K562 (cell line): ENCODE measurements around the gene IL31RA. TPM values are rescaled to one million over a fixed set of nuclear protein-coding genes. Genes with fewer than 3 reads are reported as not detected.

Experiments
- ATAC-seq: fragments of 200-7000 bp; cut with Tn5 transposase; 3 replicates; pipeline ENCODE4 v1.9.1; 2020; ENCODE audit warnings: moderate library complexity
- BruUV-seq: library from RNA; stranded (reverse); fragments of 400-500 nt; replicated peaks from 2 replicates; lab custom pipeline; 2021; lab: Mats Ljungman, UMichigan
- CTCF ChIA-PET: fragments of 300-600 bp; formaldehyde crosslinking; extraction: SDS; loops from one replicate; lab custom pipeline; 2021; ENCODE audit warnings: low intra/inter-chr PET ratio; lab: Yijun Ruan, JAX
- POLR2A ChIA-PET: fragments of 300-600, 350-650 bp; sonication (Branson Sonifier 250); formaldehyde crosslinking; extraction: SDS; loops from one replicate; lab custom pipeline; 2021; ENCODE audit warnings: antibody characterized with exemption, inconsistent platforms; lab: Yijun Ruan, JAX
- DNase-seq, 4 experiments: peaks; one replicate each; pipeline versions ENCODE4 v3.0.0 to v3.0.0-alpha.2; 2011 to 2018; ENCODE audit warnings: low spot score in 3 of 4, mixed read lengths in 3 of 4; ENCODE audit errors: extremely low read depth in 1 of 4
- FAIRE-seq: peaks from 2 replicates; lab custom pipeline; 2011; peaks lifted over from hg19 to GRCh38; lab: Jason Lieb, UNC
- H2AFZ ChIP-seq: 2 replicates; pipeline ENCODE4 v1.6.0; 2011; ENCODE audit warnings: low read depth, low read length, control low read depth, inconsistent platforms
- H3K27ac ChIP-seq: fragments of 200-600 bp; 3 replicates; pipeline ENCODE4 v1.8.0; 2011; ENCODE audit warnings: low read depth, mild to moderate bottlenecking, control low read depth, inconsistent platforms, low read length, moderate library complexity, mixed read lengths; ENCODE audit errors: extremely low read depth
- H3K27me3 ChIP-seq, 2 experiments: fragments of 300-600 bp in 1 of 2; 2 replicates in 1 of 2; 3 replicates in 1 of 2; pipeline versions ENCODE4 v1.6.0 to v1.8.0; 2011; ENCODE audit warnings: inconsistent platforms in 2 of 2, low read length in 2 of 2, mild to moderate bottlenecking in 1 of 2, mixed read lengths in 1 of 2, moderate library complexity in 1 of 2; ENCODE audit not compliant: control insufficient read depth in 2 of 2, insufficient read depth in 2 of 2
- H3K36me3 ChIP-seq: fragments of 300-600 bp; 3 replicates; pipeline ENCODE4 v1.8.0; 2011; ENCODE audit warnings: mild to moderate bottlenecking, low read length, inconsistent platforms; ENCODE audit not compliant: control insufficient read depth, insufficient read depth
- H3K4me1 ChIP-seq, 2 experiments: fragments of 200-600 bp in 1 of 2; replicated peaks in 1 of 2; 2 replicates in 1 of 2; 3 replicates in 1 of 2; pipeline versions ENCODE4 v1.5.1 to v1.8.0; 2011; ENCODE audit warnings: inconsistent platforms in 2 of 2, low read length in 2 of 2, mild to moderate bottlenecking in 1 of 2, mixed read lengths in 1 of 2, moderate library complexity in 1 of 2; ENCODE audit not compliant: control insufficient read depth in 2 of 2, insufficient read depth in 2 of 2
- H3K4me2 ChIP-seq: 2 replicates; pipeline ENCODE4 v1.6.1; 2011; ENCODE audit warnings: low read length, control low read depth, inconsistent platforms, mixed read lengths; ENCODE audit not compliant: insufficient read depth
- H3K4me3 ChIP-seq: fragments of 200-600 bp; sonication (generic), shearing (Covaris generic); 2 replicates; pipeline ENCODE4 v1.5.1; 2016; ENCODE audit warnings: control low read depth, inconsistent platforms
- H3K79me2 ChIP-seq: fragments of 200-600 bp; 3 replicates; pipeline ENCODE4 v1.8.0; 2011; ENCODE audit warnings: low read length, inconsistent platforms; ENCODE audit not compliant: control insufficient read depth, insufficient read depth
- H3K9ac ChIP-seq, 2 experiments: 2 replicates each; pipeline versions ENCODE4 v1.6.0 to v1.6.1; 2011; ENCODE audit warnings: low read depth in 2 of 2, low read length in 2 of 2, control low read depth in 1 of 2, inconsistent platforms in 1 of 2, mild to moderate bottlenecking in 1 of 2, mixed read lengths in 1 of 2; ENCODE audit not compliant: insufficient read depth in 1 of 2
- H3K9me1 ChIP-seq: one replicate; pipeline ENCODE4 v1.6.0; 2011; ENCODE audit warnings: inconsistent platforms, mild to moderate bottlenecking, low read length, moderate library complexity; ENCODE audit not compliant: control insufficient read depth, insufficient read depth
- H3K9me3 ChIP-seq: replicated peaks from 2 replicates; pipeline ENCODE4 v1.5.1; 2011; ENCODE audit warnings: low read depth, low read length, inconsistent platforms; ENCODE audit not compliant: control insufficient read depth, insufficient read depth
- H4K20me1 ChIP-seq: replicated peaks from 2 replicates; pipeline ENCODE4 v1.6.1; 2011; ENCODE audit warnings: low read length, inconsistent platforms, mixed read lengths; ENCODE audit not compliant: control insufficient read depth, insufficient read depth
- EGR1 ChIP-seq: fragments of 450-650 bp; conservative IDR thresholded peaks from 2 replicates; pipeline ENCODE4 v1.6.1; 2017; ENCODE audit warnings: mild to moderate bottlenecking
- HLTF ChIP-seq: fragments of 450-650 bp; IDR thresholded peaks from 2 replicates; pipeline ENCODE4 v1.6.1; 2016
- NR2F6 ChIP-seq: fragments of 450-650 bp; formaldehyde crosslinking; IDR thresholded peaks from 2 replicates; pipeline ENCODE4 v1.4.0; 2020; ENCODE audit warnings: mild to moderate bottlenecking
- NR4A1 ChIP-seq, 2 experiments: fragments of 250-450 bp in 1 of 2; fragments of 450-650 bp in 1 of 2; sonication (Bioruptor Pico) in 1 of 2; IDR thresholded peaks; 2 replicates each; pipeline versions ENCODE4 v1.4.0 to v1.6.1; 2016 to 2020; ENCODE audit warnings: mild to moderate bottlenecking in 2 of 2, missing compliant biosample characterization in 1 of 2, missing genetic modification characterization in 1 of 2, moderate library complexity in 1 of 2
- RAD21 ChIP-seq, 2 experiments: fragments of 250-450 bp in 1 of 2; fragments of 450-650 bp in 1 of 2; sonication (Bioruptor Pico) in 1 of 2; formaldehyde crosslinking in 1 of 2; IDR thresholded peaks in 1 of 2; conservative IDR thresholded peaks in 1 of 2; 2 replicates each; pipeline versions ENCODE4 v1.4.0 to v1.8.0; 2020 to 2022; ENCODE audit warnings: mild to moderate bottlenecking in 2 of 2, moderate library complexity in 1 of 2
- RBM34 ChIP-seq: fragments of 200-400 bp; formaldehyde crosslinking; IDR thresholded peaks from 2 replicates; pipeline ENCODE4 v1.6.1; 2018; ENCODE audit warnings: low read length, borderline replicate concordance; ENCODE audit not compliant: insufficient read depth
- TBL1XR1 ChIP-seq, 2 experiments: IDR thresholded peaks; 2 replicates each; pipeline ENCODE4 v1.6.1; 2012; ENCODE audit warnings: improper control_type of control experiment in 2 of 2, low read length in 2 of 2, mild to moderate bottlenecking in 1 of 2
- ZNF77 ChIP-seq: fragments of 250-450 bp; sonication (Bioruptor Pico); IDR thresholded peaks from 2 replicates; pipeline ENCODE4 v1.5.0; 2020
- WGBS: fragments of 100-300 bp; shearing (Covaris generic); methylation state at CpG from one replicate; pipeline ENCODE4 v1.1.6; 2016; ENCODE audit warnings: low coverage, mixed read lengths; ENCODE audit not compliant: insufficient coverage; ENCODE audit errors: missing lambda C conversion rate; 5-methylcytosine and 5-hydroxymethylcytosine counted together
- in situ Hi-C: fragments of 300-500 bp; cut with MboI; formaldehyde crosslinking; loops from 4 replicates; pipeline ENCODE4 v1.15.0; 2018; ENCODE audit warnings: inconsistent platforms, mixed read lengths
- intact Hi-C: fragments of 100-400 bp; cut with micrococcal nuclease; formaldehyde crosslinking; loops from 2 replicates; pipeline ENCODE4 v1.14.2; 2022
- polyA plus RNA-seq, 8 experiments: library from polyadenylated mRNA; depleted of rRNA in 4 of 8; stranded (reverse) in 5 of 8; unstranded in 3 of 8; fragments of >200 nt; fragmentation: Nextera tagmentation in 2 of 8; fragmentation: Illumina TruSeq in 1 of 8; extraction: Ambion mirVana in 2 of 8; extraction: Trizol in 1 of 8; gene quantifications; 2 replicates each; pipeline versions ENCODE4 v1.2.1 to v1.2.3, GENCODE V29; 2011 to 2014; ENCODE audit warnings: inconsistent platforms in 1 of 8, missing spikeins in 1 of 8
- total RNA-seq, 7 experiments: library from RNA; depleted of rRNA in 6 of 7; stranded (reverse); fragments of >200 nt in 6 of 7; fragmentation: Illumina TruSeq in 2 of 7; extraction: Trizol in 2 of 7; gene quantifications; 2 replicates each; pipeline versions ENCODE4 v1.2.1 to v1.2.3, GENCODE V29; 2011 to 2021; ENCODE audit warnings: low replicate concordance in 1 of 7

Gene IL31RA
- total and polyA plus RNA-seq, 9 of the 15 experiments (the other 6 are each of a cell fraction or from before 2014, with no cell fraction given) = not detected

DNA sequence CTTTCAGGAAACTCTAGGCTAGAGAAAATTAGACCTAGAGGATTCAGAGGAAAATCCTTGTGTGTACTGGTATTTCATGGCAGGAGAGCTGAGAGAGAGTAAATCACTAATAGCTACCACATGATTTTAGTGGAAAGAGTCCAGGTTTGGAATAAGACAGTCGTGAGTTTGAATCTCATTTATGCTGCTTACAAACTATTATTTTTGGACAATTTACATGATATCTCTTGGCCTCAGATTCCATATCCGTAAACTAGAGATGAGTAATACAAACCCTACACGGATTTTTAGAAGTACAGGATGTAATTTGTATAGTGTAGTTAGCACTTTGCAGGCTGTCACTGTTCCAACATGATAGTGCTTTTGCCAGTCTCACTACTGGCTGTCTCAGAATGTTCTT is 2.7 kb downstream of the IL31RA start:
- Histone ChIP-seq H2AFZ (no peak overlapping the region), H3K4me3 (no peak overlapping the region), H3K4me1 (no peaks in the 10 kb centered on the region), H3K9ac (no peak overlapping the region), H3K4me2 (no peak overlapping the region), H4K20me1 (no peaks in the 10 kb centered on the region), H3K36me3 (no peaks in the 10 kb centered on the region), H3K79me2 (no peaks in the 10 kb centered on the region), H3K9me1 (no peaks in the 10 kb centered on the region), H3K9me3 (no peaks in the 10 kb centered on the region), H3K27ac (no peak overlapping the region), H3K27me3 (peaks cover 0 to 7% of the 10 kb centered on the region in 2 experiments; a peak in 2 of 5 replicates)
- no peak for DNase-seq
- TF ChIP-seq RBM34 (no peak), ZNF77 (CRISPR knock-in tag) (no peak)
- no TSS peak for BruUV-seq
- ChIA-PET CTCF (no interaction called here), POLR2A (no interaction called here)
- ATAC-seq = no peak
- in situ Hi-C loops = no loop called here
- intact Hi-C loops = no loop called here
- no peak for FAIRE-seq
- WGBS = 0% methylated on average over 3 of the region's 3 CpGs

GRCh38 chr5:55855509-55855908 is 4.4 kb downstream of the IL31RA start:
- intact Hi-C loops = no loop called here
- CTCF ChIA-PET = no interaction called here

More at GRCh38 chr5:55855509-55855908, 4.4 kb downstream of the IL31RA start:
- ATAC-seq (0 out of 3 replicates have a peak, but pooled peaks have one; percentile 45), DNase-seq (no peak), FAIRE-seq (no peak)
- Histone ChIP-seq H3K27me3 (peaks cover 0 to 7% of the 10 kb centered on the region in 2 experiments; a peak in 2 of 5 replicates), H2AFZ (no peak overlapping the region), H4K20me1 (no peaks in the 10 kb centered on the region), H3K27ac (no peak overlapping the region), H3K79me2 (no peaks in the 10 kb centered on the region), H3K9me3 (peaks cover under 1% of the 10 kb centered on the region; the same call in 1 of the 2 replicates), H3K36me3 (no peaks in the 10 kb centered on the region), H3K4me3 (no peak overlapping the region), H3K9ac (no peak overlapping the region), H3K4me2 (no peak overlapping the region), H3K9me1 (no peaks in the 10 kb centered on the region), H3K4me1 (no peaks in the 10 kb centered on the region)
- POLR2A ChIA-PET = interaction anchor here (0.6 kb wide), 1 partner anchor 14 kb away, joined by 3 read pairs; no protein-coding TSS in a partner anchor
- in situ Hi-C loops = no loop called here
- 1% methylated on average over 5 of the region's 5 CpGs for WGBS
- no TSS peak for BruUV-seq
- TF ChIP-seq EGR1 (peak; percentile 32; the same call in 1 of the 2 replicates), NR2F6 (no peak), RAD21 (CRISPR knock-in tag; conservative IDR thresholded peaks at IDR 0.05 in 1 of 2, IDR thresholded peaks at IDR 0.05 in 1 of 2) (peak; percentile 14 to 21; a peak in 2 of 4 replicates), HLTF (no peak), NR4A1 (CRISPR knock-in tag; IDR thresholded peaks at IDR 0.05) (no peak), NR4A1 (tag; IDR thresholded peaks at IDR 0.05) (no peak), TBL1XR1 (IDR thresholded peaks at IDR 0.05; ENCODE audit: low read length in 2 of 2) (no peak)
